GM21528 (cell line): ENCODE data around the gene BIRC6.

Experiments
- ATAC-seq: cut with Tn5 transposase; IDR thresholded peaks from one replicate; pipeline ENCODE4 v1.9.1; 2021; ENCODE audit warnings: mild to moderate bottlenecking, moderate library complexity; ENCODE audit not compliant: unreplicated experiment, low FRiP score

Gene BIRC6

DNA sequence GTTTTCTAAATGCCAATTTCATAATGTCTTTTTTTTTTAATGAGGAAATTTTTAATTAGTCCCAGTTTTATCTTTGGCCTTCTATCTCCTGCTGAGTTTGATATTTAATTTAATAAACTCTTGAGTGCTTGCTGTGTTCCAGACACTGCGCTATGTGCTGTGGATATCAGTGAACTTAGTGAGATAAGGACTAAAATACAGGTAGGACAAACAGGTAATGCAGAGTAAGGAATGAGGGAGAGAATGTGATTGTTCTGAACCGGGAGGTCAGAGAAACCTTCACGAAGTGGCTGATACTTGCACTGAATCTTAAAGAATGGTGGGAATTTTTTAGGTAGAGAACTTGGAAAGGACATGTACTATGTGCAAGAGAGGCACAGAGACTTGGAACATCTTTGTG is 299.2 kb downstream of the BIRC6 start:
- ATAC-seq, result no peak

DNA sequence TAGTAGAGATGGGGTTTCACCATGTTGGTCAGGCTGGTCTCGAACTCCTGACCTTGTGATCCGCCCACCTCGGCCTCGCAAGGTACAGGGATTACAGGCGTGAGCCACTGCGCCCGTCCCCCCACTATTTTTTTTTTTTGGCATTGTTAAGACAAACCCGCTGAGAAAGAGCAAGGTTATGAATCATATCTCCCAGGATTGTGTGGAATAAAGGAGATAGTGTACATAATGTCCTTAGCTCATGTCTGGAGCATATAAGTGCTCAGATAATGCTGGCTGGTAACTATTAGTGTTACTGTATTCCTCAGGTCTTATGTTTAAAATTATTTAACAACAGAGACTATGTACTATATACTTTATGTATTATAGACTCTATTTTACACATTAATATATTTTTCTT is 307.0 kb downstream of the BIRC6 start:
- no peak for ATAC-seq

DNA sequence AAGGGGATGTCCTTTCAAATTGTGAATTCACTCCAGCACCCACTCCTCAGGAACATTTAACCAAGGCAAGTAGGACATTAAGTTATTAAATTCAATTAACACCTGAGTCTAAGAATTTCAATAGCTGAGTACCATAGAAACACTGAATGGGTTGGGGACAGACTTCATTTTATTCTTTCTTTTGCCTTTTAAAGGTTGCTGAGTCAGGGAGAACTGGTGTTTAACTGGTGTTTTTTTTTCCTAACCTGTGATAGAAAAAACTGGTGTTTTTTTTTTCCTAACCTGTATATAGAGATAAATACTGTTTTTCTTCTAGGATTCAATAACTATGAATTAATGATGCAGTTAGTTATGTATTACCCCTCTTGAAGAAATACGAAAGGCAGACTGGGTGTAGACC is 309.9 kb downstream of the BIRC6 start:
- no peak for ATAC-seq

DNA sequence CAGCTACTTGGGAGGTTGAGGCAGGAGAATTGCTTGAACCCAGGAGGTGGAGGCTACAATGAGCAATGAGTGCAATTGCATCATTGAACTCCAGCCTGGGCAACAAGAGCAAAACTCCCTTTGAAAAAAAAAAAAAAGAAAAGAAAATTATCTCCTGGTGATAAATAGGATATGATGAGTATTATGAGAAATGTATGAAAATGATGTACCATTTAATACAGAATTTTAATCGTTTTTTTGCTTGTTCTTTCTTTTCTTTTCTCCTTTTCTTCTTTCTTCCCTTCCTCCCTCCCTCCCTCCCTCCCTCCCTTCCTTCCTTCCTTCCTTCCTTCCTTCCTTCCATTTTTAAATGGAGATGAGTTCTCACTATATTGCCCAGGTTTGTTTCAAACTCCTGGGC is 311.4 kb downstream of the BIRC6 start:
- ATAC-seq, result no peak
